K562 treated with DMSO at 1 percent for 24 hours (cell line): ENCODE results near the gene TGIF2. TPM values are rescaled to one million over a fixed set of nuclear protein-coding genes. Genes with fewer than 3 reads are reported as not detected.

Experiments
- total RNA-seq: library from RNA; unstranded; fragments of 300-600 nt; gene quantifications from 2 replicates; pipeline ENCODE4 v1.2.3, GENCODE V29; 2022; ENCODE audit warnings: low read depth; ENCODE audit not compliant: insufficient read depth

Gene TGIF2
- total RNA-seq: 7.2 and 10.0 TPM in 2 replicates

DNA sequence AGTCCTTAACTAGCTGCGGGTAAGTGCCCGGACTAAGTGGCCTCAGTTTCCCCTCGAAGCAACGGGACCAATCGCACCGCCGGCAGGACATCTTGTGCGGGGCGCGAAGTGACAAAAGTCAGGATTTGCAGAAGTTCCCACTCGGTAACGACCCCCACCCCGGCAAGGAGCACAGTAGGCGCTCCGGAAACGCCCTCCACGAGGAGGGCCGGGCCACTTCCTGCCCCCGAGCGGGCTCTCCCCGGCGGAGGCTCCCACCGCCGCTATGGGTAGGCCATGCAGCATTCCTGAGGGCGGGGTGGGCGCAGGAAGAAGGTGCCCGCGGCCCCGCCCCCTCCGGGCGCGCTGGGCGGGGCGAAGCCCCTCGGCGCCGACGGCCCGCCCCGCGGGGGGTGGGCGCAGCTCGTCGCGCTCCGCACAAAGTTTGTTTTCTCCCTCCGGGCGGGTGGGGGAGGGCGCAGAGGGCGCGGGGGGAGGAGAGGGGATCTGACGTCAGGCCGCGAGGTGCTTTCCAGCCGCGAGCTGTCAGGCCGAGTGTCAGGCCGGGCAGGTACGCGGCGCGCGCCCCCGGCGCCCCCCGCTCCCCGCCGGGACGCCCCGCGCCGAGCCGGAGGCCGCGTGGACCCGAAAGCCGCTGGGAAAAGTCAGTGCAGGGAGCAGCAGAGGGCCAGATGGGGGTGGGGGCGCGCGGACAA lies at the start of gene TGIF2:
TGIF2 (plus strand) TSS at position 495 of the 695 bp plus-strand sequence. CDS start 5,178 bp downstream, outside the sequence.

DNA sequence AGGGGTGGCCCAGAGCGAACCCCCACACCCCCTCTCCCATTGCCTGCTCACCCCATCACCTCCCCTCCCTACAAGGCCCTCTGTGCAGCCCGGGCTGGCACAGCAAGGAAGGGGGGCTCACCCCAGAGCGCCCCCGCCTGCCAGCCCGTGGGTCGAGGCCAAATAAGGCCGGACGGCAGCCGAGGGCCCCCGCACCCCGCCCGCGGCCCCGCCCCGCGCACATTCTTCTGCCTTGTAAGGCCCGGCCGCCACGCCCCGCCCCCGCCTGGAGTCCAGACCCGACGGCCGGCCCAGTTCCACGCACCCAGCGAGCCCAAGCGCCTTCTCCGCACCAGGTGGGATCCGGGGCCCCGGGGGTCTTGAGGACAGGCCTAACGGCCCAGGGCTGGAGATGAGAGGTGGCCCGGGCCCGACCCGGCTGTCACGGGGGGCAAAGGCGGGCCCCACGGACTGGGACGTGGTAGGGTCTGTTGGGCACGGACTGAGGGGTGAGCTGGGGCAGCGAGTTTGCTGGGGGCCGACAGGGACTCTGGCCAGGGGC lies 32.1 kb upstream of the TGIF2 start, which contains the start of gene MYL9:
MYL9 (plus strand) TSS at position 293 of the 541 bp plus-strand sequence. CDS start 3,366 bp downstream, outside the sequence.

DNA sequence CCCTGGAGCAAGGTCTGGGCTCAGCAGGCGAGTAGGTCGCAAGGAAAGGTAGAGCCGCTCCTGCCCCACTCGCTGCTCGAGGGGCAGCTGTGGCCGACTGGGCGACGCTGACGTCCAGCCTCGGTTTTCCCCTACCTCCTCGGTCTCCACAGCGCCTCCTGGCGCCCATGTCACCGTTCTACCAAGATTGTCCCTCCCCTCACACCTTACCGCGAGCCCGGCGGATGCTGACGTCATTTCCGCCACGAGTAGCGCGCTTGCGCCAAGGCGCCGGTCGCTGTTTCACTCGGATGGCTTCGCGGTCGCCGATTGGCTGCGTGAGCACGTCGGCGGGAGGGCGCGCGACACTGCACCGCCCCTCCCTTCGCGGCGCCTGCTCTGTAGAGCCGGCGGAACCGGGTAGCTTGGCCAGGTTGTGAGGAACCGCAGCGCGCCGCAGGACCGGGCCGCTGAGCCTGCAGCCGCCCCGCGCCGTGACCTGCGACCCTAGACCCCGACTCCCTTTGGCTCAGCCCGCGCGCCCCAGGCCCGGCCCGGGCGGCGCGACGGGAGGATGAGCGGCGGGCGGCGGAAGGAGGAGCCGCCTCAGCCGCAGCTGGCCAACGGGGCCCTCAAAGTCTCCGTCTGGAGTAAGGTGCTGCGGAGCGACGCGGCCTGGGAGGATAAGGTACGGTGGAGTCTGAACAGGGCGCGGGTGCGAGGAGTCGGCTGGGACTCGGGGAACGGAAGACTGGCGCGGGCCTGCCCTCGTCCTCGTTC lies 32.2 kb downstream of the TGIF2 start, which contains the start of gene RAB5IF:
RAB5IF (plus strand) TSS at position 381 of the 759 bp plus-strand sequence; CDS start at position 554, 173 bp downstream.

Other genes with a start within 250 kb of the TGIF2 start
- gene MYL9, start 32.1 kb upstream of the TGIF2 start, total RNA-seq: 3.2 and 6.5 TPM in 2 replicates
- 140 and 153 TPM in 2 replicates for gene RAB5IF, start 32.2 kb downstream of the TGIF2 start, total RNA-seq
- not detected in 2 replicates for gene SLA2, start 72.6 kb downstream of the TGIF2 start, total RNA-seq
- gene NDRG3, start 172.5 kb downstream of the TGIF2 start, total RNA-seq: 22.6 and 23.2 TPM in 2 replicates
- gene DSN1, start 200.2 kb downstream of the TGIF2 start, total RNA-seq: 24.5 and 27.0 TPM in 2 replicates